Measurements from ENCODE around the gene IQSEC1.

GRCh38 chr3:12906916-12907290 lies 166.3 kb downstream of the IQSEC1 start:
- TF ChIP-seq EP300 (IDR thresholded peaks at IDR 0.05; ENCODE audit: borderline replicate concordance) (no peak), TCF12 (IDR thresholded peaks at IDR 0.05; ENCODE audit: low read depth) (no peak), CEBPB (IDR thresholded peaks at IDR 0.05) (no peak), REST (IDR thresholded peaks at IDR 0.05; ENCODE audit: low read depth) (no peak), TAF1 (IDR thresholded peaks at IDR 0.05; ENCODE audit: low read depth) (no peak), CREB1 (IDR thresholded peaks at IDR 0.05; ENCODE audit: low read depth) (no peak), MAX (IDR thresholded peaks at IDR 0.05) (no peak), YY1 (IDR thresholded peaks at IDR 0.05; ENCODE audit: low read depth) (no peak), NFIC (IDR thresholded peaks at IDR 0.05) (no peak), RAD21 (IDR thresholded peaks at IDR 0.05; ENCODE audit: low read depth) (no peak), FOXM1 (IDR thresholded peaks at IDR 0.05; ENCODE audit: borderline replicate concordance, low read depth) (no peak), TEAD4 (IDR thresholded peaks at IDR 0.05) (no peak), EGR1 (IDR thresholded peaks at IDR 0.05) (no peak)

Measured in Ishikawa (cell line).